ENCODE results near the gene PTPN11.

GRCh38 chr12:112409064-112409905 lies 9.5 kb upstream of the PTPN11 start, which contains the start of gene RPL6:
- no peak for TF ChIP-seq CTCF (IDR thresholded peaks at IDR 0.05)
- peak; percentile 61 for TF ChIP-seq POLR2A (IDR thresholded peaks at IDR 0.05)

Measured in prostate gland (tissue), 2 donors.